ENCODE measurements around the gene RMI1.
"Not testable (repeated sequence)": the region's sequence is repeated elsewhere in the genome, so short reads cannot be mapped to it uniquely, and the experiment has no call there.

The RMI1 gene

DNA sequence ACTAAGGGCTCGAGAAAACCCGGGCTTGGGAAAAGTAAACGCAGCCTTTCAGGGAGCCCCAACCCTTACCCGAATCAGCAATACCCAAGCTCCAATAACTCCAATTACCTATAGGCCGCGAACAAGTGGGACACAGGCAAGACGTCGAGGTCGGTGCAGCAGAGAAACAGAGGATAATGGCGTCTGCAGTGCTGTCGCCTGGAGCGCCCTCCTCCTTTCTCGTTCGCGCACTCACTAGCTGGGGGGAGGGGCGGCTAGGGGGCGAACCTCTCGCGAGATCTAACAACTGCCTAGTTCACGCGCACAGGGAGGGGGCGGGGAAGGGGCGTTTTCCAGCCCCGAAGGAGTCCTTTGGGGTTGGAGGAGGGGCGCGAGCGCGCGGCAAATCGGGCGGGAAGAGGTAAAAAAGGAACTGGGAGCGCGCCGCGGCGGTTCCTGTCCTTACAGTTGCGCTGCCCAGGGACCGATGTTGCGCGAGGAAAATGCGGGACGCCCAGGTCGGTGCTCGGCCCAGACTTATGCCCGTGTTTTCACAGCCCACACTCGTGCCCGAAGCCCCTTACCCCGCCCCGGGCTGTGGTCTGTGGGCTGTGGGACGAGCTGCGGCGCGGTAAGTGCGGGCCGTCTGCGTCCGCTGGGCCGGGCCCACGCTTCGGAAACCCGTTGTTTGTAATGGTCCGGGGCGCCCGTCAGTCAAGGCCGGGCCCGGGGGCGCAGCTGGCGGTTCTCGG, at the start of gene RMI1:
RMI1 (plus strand) TSS at position 411 of the 731 bp plus-strand sequence. CDS start 20,182 bp downstream, outside the sequence.
- DNase-seq: peak; percentile 99

GRCh38 chr9:83930881-83931280, 49.7 kb upstream of the RMI1 start:
- DNase-seq: no peak

- no peak for DNase-seq
These were observed 48.6 kb upstream of the RMI1 start for GRCh38 chr9:83932011-83932410.

DNA sequence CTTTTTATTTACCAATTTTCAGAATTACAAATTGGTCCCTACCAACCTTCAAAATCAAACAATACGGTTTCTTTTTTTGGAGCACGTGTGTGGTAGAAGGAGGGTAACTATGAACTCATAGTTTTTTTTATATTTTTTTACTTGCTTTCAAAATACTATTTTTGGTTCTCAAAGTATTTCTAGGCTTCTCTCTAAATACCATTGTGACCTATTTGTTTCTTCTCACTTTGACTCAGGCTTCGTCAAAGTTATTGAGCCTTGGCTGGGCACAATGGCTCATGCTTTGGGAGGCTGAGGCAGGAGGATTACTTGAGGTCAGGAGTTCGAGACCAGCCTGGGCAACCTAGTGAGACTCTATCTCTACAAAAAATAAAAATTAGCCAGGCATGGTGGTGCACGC, 47.8 kb upstream of the RMI1 start:
- DNase-seq: no peak

DNA sequence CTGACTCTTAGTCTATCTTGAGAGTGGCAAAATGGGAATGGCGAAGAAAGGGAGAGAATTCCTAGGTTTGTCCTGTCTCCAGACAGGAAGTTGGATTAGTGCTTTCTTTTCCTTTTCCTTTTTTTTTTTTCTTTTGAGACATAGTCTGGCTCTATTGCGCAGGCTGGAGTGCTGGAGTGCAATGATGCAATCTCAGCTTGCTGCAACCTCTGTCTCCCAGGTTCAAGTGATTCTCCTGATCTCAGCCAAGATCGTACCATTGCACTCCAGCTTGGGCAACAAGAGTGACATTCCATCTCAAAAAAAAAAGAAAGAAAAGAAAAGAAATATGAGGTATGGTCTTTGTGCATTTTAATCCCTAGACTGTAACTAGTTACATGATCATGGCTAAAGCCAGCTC, 46.8 kb upstream of the RMI1 start:
- DNase-seq: no peak

- DNase-seq: no peak
These were observed 45.9 kb upstream of the RMI1 start for GRCh38 chr9:83934569-83935275.

DNA sequence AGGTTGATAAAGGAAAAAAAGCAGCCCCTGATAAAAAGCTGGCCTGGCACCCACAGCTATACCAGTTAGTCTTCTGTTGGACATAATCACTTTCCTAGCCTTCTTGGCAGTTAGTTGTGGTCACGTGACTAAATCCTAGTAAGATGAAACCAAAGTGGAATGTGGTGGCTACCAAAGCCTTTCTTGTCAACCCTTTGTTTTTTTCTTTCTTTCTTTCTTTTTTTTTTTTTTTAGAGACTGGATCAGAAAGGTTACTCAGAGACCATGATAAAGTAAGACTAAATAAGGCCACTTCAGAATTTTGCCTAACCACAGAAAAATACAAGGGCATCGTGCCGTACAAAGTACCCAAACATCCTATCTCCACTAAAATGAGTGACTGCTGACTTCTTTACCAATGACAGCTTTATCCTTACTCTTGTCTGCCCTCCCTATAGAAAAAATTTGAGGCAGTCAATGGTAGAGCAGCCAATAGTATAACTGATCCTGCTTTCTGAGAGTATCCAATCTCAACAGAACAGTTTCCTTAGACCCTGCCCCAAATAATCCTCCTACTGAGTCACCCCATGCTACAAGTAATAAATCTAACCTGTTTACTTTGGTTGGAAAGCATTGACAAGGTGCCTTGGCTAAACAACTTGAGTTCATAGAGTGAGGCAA, 45.2 kb upstream of the RMI1 start:
- DNase-seq: no peak

GRCh38 chr9:83936523-83936922, 44.1 kb upstream of the RMI1 start:
- DNase-seq: no peak

DNA sequence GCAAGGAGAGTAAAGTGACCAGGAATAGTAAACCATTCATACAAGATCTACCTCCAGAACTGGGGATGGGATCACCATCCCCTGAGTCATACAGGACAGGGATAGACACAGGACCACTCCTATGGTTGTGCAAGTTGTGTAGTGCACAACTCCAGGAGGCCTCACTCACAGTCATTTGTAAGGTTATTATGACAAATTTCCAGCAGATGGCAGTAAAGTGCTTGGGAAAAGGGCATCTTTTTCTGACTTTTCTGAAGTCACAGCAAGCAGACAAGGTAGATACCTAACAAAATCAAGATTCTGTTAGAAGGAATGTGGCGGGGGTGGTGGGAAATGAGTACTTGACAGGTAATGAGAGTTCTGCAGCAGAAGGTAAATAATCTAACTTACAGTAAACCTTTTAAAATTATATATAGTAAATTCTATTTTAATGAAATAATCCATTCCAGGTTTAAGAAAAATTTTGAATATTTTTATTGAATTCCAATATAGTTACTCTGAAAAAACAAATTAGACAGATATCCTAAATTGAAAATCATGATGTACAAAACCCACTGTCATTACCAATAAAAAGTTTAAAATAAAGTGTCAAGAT, 42.6 kb upstream of the RMI1 start:
- no peak for DNase-seq

GRCh38 chr9:83940590-83941303, 39.9 kb upstream of the RMI1 start:
- DNase-seq: no peak

DNA sequence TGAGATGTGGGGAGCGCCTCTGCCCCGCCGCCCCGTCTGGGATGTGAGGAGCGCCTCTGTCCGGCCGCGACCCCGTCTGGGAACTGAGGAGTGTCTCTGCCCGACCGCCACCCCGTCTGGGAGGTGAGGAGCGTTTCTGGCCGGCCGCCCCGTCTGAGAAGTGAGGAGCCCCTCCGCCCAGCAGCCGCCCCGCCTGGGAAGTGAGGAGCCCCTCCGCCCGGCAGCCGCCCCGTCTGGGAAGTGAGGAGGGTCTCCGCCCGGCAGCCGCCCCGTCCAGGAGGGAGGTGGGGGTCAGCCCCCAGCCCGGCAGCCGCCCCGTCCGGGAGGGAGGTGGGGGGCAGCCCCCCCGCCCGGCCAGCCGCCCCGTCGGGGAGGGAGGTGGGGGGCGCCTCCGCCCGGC, 32.5 kb upstream of the RMI1 start:
- not testable (repeated sequence) for DNase-seq

GRCh38 chr9:83956086-83956435, 24.5 kb upstream of the RMI1 start:
- DNase-seq: peak; percentile 76

DNA sequence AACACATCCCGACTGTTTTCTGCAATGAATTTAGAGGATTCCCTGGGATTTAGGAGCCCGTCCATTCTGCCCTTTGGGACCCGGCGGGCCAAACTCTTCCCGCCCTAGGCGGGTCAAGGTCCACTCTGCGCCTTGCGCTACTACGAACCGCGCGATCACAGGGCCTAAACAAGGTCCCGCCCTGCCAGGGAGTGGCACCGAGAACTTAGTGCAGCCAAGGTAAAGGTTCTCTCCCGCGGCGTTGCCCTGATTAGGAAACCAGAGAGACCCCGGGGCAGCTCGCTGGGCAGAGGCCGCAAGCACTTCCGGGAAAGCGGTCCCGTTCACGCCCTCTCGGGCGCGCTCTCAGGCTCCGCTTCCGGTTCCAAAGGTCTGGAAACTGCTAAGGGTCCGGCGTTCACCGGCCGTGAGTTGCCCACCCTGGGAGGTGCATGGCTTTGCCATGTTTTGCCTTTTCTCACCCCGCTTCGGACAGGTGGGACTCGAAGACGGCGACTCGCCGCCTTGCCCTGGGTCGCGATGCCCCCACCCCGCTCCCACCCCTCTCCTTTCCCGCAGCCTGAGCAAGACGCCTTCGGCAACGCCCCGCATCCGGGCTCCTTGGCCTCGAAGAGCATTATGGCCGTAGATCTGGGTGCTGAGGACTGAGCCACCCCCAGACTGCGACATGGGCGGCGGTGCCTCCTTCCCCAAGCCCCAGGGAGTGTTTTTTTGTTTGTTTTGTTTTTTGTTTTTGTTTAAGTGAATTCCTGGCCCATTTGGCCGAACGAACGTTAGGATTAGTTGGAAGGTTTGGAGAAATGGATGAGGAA, 24.0 kb upstream of the RMI1 start:
- peak; percentile 86 for DNase-seq

DNA sequence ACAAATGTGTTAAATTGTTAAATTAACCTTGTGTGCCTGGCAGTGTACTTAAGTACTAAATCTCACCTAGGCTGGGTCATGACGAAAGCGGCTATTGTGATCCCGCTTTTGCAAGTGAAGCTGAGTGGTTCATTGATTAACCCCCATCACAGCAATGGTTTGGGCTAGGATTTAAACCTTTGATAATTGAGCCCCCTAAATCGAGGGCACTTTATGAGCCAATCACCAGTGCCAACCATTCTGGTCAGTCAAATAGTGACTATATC, 23.4 kb upstream of the RMI1 start:
- no peak for DNase-seq

- no peak for DNase-seq
These were observed 21.5 kb upstream of the RMI1 start for GRCh38 chr9:83959061-83959460.

DNA sequence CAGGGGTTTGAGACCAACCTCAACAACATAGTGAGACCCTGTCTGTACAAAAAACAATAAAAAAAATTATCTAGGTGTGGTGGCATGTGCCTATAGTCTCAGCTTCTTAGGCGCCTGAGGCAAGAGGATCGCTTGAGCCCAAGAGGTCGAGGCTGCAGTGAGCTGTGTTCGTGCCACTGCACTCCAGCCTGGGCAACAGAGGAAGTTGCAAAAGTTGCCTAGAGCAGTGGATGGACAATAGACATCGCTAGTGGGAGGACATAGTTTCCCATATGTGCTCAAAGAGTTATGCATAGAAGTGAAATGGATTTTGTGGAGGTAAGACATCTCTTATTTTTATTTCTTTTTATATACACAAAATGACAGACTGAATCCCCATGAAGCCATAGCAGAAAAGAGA, 19.6 kb upstream of the RMI1 start:
- no peak for DNase-seq

GRCh38 chr9:83962165-83962564, 18.4 kb upstream of the RMI1 start:
- no peak for DNase-seq

GRCh38 chr9:83964973-83965349, 15.6 kb upstream of the RMI1 start:
- no peak for DNase-seq

DNA sequence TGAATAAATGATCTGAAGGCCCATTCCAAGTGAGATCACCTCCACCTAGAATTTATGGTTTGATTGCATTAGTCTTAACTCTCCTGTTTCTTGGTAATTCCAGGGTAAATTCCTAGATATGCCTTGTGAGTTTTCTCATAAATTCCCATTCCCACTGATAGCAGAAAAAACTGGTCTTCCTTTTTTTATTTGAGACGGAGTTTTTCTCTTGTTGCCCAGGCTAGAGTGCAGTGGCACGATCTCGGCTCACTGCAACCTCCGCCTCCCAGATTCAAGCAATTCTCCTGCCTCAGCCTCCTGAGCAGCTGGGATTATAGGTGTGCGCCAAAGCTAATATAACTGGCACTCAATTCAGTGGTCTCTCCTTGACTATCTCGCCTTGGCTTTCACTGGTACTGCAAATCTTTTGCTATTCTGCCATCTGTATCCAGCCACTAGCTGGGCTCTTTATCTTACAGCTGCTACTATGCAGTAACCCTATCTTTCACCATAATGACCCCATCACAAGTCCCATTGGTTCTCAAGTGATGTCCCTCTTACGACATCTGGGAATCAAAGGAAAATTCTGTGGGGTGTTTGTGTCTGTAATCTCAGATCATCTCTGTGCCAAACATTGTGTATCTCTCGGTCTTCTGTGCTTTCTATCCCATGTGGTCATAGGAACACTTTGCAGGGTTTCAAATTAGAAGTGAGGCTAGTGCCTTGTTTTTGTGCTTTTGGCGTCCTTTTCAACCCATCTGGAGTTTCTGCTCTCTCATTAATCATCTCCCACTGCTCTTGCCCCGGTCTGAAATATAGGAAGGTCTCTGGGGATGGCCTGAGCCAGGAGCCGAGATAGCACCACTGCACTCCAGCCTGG, 15.0 kb upstream of the RMI1 start:
- no peak for DNase-seq

DNA sequence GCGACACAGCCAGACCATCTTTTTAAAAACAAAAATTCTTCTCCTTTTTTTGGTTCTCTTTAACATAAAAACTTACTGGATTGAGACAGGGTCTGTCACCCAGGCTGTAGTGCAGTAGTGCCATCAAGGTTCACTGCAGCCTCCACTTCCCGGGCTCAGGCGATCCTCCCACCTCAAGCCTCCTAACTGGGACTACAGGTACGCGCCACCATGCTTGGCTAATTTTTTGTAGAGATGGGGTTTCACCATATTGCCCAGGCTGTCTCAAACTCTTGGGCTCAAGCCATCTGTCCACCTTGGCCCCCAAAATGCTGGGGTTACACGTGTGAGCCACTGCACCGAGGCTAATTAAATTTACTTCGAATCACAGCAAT, 14.4 kb upstream of the RMI1 start:
- DNase-seq: no peak

DNA sequence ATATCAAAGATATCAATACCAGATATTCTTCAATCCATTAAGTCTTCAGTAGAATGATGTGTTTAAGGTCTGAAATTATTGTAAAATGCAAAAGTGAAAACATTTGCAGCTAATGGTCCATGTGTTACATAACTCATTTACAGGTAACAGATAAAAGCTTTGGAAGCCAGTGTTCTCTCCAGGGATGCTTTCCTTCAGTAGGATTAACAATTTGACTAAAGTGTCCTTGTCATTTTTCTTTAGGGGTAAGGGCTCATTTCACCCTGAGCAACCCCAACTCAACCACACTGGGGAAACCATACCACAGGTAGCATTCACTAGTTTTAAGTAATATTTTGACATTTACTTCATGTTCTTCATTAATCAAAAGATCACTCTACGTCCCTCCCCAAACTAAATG, 13.5 kb upstream of the RMI1 start:
- no peak for DNase-seq

DNA sequence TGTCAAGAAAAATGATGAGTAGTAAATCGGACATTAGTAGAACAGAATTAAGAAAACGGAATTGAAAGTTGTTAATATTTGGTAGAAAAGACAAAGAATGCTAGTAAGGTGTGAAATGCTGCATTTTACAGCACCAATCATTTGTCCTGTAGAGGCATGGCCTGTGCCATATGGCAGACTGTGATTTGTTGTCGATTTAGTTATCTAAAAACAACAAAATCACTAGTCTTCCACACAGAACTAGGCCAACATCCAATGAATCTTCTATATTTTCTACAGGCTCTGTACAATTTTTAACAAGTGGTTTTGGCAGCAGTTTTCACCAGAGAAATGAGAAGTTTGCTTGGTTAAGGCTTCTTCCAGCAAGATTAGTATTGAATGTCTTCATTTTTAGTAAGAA, 11.0 kb upstream of the RMI1 start:
- DNase-seq: no peak

Data from activated CD8-positive, alpha-beta memory T cell treated with anti-CD3 and anti-CD28 coated beads, Interleukin-2, amount 50 U/mL, for 48 hours (primary cell).